Uterus (tissue), 2 donors: Measurements from ENCODE around the gene COG8.

Experiments used
- CTCF ChIP-seq, 4 experiments: fragments of 200-600 bp in 2 of 4; fragments of 450-650 bp in 2 of 4; sonication (generic) in 2 of 4; IDR thresholded peaks; one replicate each; pipeline ENCODE4 v1.5.1; 2016 to 2019; ENCODE audit warnings: antibody characterized with exemption in 4 of 4, mild to moderate bottlenecking in 2 of 4, moderate library complexity in 1 of 4
- POLR2A ChIP-seq, 2 donors: fragments of 450-650 bp; IDR thresholded peaks; one replicate each; pipeline ENCODE4 v1.6.1; 2016; ENCODE audit warnings: antibody characterized with exemption in 2 of 2, mild to moderate bottlenecking in 1 of 2, moderate library complexity in 1 of 2

DNA sequence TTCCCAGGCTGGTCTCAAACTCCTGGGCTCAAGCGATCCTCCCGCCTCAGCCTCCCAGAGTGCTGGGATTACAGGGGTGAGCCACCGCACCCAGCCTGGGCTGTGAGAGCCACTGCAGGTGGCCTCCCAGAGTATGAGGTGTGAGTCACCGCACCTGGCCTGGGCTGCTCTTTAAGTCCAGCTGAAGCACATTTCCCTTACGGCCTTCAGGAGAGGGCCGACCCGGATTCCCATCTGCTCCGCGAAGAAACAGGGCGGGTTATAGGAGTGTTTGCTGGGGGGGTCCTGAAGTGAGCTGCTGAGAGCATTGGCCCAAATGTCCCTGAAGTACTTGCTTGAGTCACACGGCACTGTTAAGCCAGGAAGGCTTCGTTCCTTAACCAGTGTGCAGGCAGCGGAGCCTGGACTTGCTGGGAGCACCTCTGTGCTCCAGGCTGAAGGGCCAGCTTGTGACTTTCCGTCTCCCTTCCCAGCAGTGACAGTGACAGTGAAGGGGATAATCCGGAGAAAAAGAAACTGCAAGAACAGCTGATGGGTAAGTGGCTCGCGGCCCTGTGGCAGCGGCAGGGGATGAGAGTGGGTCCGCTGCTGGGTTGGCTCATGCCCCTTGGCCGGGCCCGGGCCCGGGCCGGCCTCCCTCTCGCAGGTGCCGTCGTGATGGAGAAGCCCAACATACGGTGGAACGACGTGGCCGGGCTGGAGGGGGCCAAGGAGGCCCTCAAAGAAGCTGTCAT, 21.0 kb downstream of the COG8 start:
- TF ChIP-seq CTCF (IDR thresholded peaks at IDR 0.05) (no peak), POLR2A (IDR thresholded peaks at IDR 0.05) (no peak)
